BLaER1 treated with 17β-estradiol and CSF1 and Interleukin-3, amounts not matched to agents 10 nM and 100 nM (cell line): ENCODE results near the gene UBA1.
"Not testable (repeated sequence)": the region's sequence is repeated elsewhere in the genome, so short reads cannot be mapped to it uniquely, and the experiment has no call there.

Experiments used
- H3K27ac ChIP-seq, 11 experiments: shearing (Covaris generic); formaldehyde crosslinking; 2 replicates each; pipeline ENCODE4 v1.8.1; 2022
- H3K27me3 ChIP-seq, 11 experiments: shearing (Covaris generic); formaldehyde crosslinking; 2 replicates each; pipeline ENCODE4 v1.8.1; 2022
- H3K36me3 ChIP-seq, 11 experiments: shearing (Covaris generic); formaldehyde crosslinking; 2 replicates each; pipeline ENCODE4 v1.8.1; 2022
- H3K4me1 ChIP-seq, 10 experiments: shearing (Covaris generic); formaldehyde crosslinking; 2 replicates each; pipeline ENCODE4 v1.8.1; 2022
- H3K4me2 ChIP-seq, 11 experiments: shearing (Covaris generic); formaldehyde crosslinking; 2 replicates each; pipeline ENCODE4 v1.8.1; 2022
- H3K4me3 ChIP-seq, 10 experiments: shearing (Covaris generic); formaldehyde crosslinking; 2 replicates each; pipeline ENCODE4 v1.8.1; 2022
- H3K9ac ChIP-seq, 11 experiments: shearing (Covaris generic); formaldehyde crosslinking; 2 replicates each; pipeline ENCODE4 v1.8.1; 2022
- H3K9me3 ChIP-seq, 11 experiments: shearing (Covaris generic); formaldehyde crosslinking; replicated peaks in 1 of 11; 2 replicates each; pipeline ENCODE4 v1.8.1; 2022
- H4K20me1 ChIP-seq, 11 experiments: shearing (Covaris generic); formaldehyde crosslinking; 2 replicates each; pipeline ENCODE4 v1.8.1; 2022
- Cebpa-rat ChIP-seq, 11 experiments: shearing (Covaris generic); IDR thresholded peaks; 2 replicates each; pipeline ENCODE4 v1.8.1; 2022

UBA1 gene

DNA sequence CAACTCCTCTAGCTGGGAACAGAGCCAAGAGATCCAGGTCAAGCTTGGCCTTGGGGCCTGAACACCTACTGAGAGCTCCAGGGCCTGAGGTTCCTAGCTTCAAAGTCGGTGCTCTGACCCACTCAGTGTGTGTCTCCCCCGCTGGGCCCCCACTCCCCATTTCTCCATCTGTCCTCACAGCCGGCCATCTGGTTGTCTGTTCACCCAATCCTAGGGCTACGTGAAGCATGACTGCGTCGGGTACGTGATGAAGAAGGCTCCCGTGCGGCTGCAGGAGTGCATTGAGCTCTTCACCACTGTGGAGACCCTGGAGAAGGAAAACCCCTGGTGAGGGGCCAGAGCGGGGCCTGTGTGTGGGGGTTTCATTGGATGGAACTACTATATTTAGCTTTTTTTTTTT, 51.5 kb downstream of the UBA1 start:
- peaks cover 69 to 97% (median 93%) of the 10 kb centered on the region in 11 experiments for H3K27me3 ChIP-seq
- H3K27ac ChIP-seq, result no peak overlapping the region
- no peak overlapping the region for H3K9ac ChIP-seq
- no peak overlapping the region for H3K4me3 ChIP-seq
- H3K9me3 ChIP-seq, result peaks cover 0 to 10% (median 0%) of the 10 kb centered on the region in 11 experiments; a peak in 2 of 22 replicates
- H3K4me2 ChIP-seq, result no peak overlapping the region
- no peaks in the 10 kb centered on the region for H3K4me1 ChIP-seq
- H3K36me3 ChIP-seq, result peaks cover 21 to 79% (median 47%) of the 10 kb centered on the region in 11 experiments
- peaks cover 0 to 55% (median 4%) of the 10 kb centered on the region in 11 experiments; a peak in 10 of 22 replicates for H4K20me1 ChIP-seq
- TF ChIP-seq Cebpa-rat (IDR thresholded peaks at IDR 0.05), result no peak

DNA sequence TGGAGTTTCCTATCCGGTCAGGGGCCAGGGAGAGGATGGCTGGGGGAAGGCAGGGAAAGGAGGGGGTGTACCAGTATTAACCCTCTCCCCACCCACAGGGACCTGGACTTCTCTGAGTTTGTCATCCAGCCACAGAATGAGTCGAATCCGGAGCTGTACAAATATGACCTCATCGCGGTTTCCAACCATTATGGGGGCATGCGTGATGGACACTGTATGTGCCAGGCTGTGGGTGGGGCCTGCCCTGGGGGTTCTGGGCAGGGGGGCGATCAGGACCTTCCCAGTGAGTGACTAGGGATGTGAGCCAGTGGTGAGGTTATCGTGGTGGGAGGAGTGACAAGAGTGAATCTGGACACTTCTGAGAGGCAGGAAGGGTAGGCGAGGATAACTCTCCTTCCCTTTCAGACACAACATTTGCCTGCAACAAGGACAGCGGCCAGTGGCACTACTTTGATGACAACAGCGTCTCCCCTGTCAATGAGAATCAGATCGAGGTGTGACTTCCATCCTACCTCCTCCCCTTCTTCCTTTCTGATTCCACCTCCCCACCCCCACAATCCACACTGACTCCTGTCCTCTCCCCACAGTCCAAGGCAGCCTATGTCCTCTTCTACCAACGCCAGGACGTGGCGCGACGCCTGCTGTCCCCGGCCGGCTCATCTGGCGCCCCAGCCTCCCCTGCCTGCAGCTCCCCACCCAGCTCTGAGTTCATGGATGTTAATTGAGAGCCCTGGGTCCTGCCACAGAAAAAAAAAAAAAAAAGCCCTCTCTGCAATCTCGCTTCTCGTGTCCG, 53.8 kb downstream of the UBA1 start:
- Histone ChIP-seq H3K4me3 (no peak overlapping the region), H3K4me1 (no peaks in the 10 kb centered on the region), H3K9ac (no peak overlapping the region), H3K27me3 (peaks cover 47 to 84% (median 74%) of the 10 kb centered on the region in 11 experiments), H4K20me1 (peaks cover 0 to 49% (median 4%) of the 10 kb centered on the region in 11 experiments; a peak in 10 of 22 replicates), H3K27ac (no peak overlapping the region), H3K36me3 (peaks cover 0 to 57% (median 30%) of the 10 kb centered on the region in 11 experiments; a peak in 20 of 22 replicates), H3K9me3 (0 out of 22 replicates have a peak, but pooled peaks cover 0 to 1% (median 0%) of the 10 kb centered on the region in 11 experiments), H3K4me2 (no peak overlapping the region)
- TF ChIP-seq Cebpa-rat (IDR thresholded peaks at IDR 0.05), result no peak

- Histone ChIP-seq H3K4me2 (no peak overlapping the region), H4K20me1 (peaks cover 0 to 49% (median 4%) of the 10 kb centered on the region in 11 experiments; a peak in 10 of 22 replicates), H3K36me3 (peaks cover 0 to 53% (median 26%) of the 10 kb centered on the region in 11 experiments; a peak in 17 of 22 replicates), H3K4me3 (no peak overlapping the region), H3K9me3 (peaks cover 0 to 5% (median 0%) of the 10 kb centered on the region in 11 experiments; a peak in 2 of 22 replicates), H3K9ac (no peak overlapping the region), H3K27ac (no peak overlapping the region), H3K4me1 (no peaks in the 10 kb centered on the region), H3K27me3 (peaks cover 44 to 85% (median 74%) of the 10 kb centered on the region in 11 experiments)
- TF ChIP-seq Cebpa-rat (IDR thresholded peaks at IDR 0.05), result no peak
These were observed 54.3 kb downstream of the UBA1 start for GRCh38 chrX:47247999-47248320.

GRCh38 chrX:47248576-47248975, 54.9 kb downstream of the UBA1 start:
- Histone ChIP-seq H3K4me1 (no peaks in the 10 kb centered on the region), H3K4me2 (no peak overlapping the region), H3K27ac (no peak overlapping the region), H3K9me3 (peaks cover 0 to 12% (median 0%) of the 10 kb centered on the region in 11 experiments; a peak in 5 of 22 replicates), H3K27me3 (peaks cover 42 to 86% (median 75%) of the 10 kb centered on the region in 11 experiments), H3K4me3 (no peak overlapping the region), H3K9ac (no peak overlapping the region), H3K36me3 (peaks cover 0 to 49% (median 22%) of the 10 kb centered on the region in 11 experiments; a peak in 16 of 22 replicates), H4K20me1 (peaks cover 0 to 46% (median 4%) of the 10 kb centered on the region in 11 experiments; a peak in 10 of 22 replicates)
- no peak for TF ChIP-seq Cebpa-rat (IDR thresholded peaks at IDR 0.05)

DNA sequence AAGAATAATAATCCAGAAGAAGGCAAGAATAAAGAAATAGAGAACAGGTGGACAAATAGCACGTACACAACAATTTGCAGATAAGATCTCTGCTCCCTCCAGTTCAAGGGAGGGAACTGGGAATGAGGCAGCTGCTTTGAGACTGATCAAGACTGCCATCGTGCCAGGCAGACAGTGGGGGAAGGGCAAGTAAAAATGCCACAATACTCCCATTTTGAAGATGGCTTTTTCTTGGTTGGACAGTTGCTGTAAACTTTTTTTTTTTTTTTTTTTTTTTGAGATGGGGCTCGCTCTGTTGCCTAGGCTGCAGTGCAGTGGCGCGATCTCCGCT, 56.4 kb downstream of the UBA1 start:
- no peak overlapping the region for H3K4me3 ChIP-seq
- peaks cover 40 to 86% (median 73%) of the 10 kb centered on the region in 11 experiments for H3K27me3 ChIP-seq

GRCh38 chrX:47257620-47258019, 64.0 kb downstream of the UBA1 start:
- H4K20me1 ChIP-seq, H3K36me3 ChIP-seq, H3K4me3 ChIP-seq, H3K4me2 ChIP-seq, H3K4me1 ChIP-seq, H3K27ac ChIP-seq, H3K9ac ChIP-seq: not testable (repeated sequence)
- peaks cover 0 to 16% (median 0%) of the 10 kb centered on the region in 11 experiments; a peak in 6 of 22 replicates for H3K9me3 ChIP-seq
- H3K27me3 ChIP-seq, result peaks cover 63 to 99% (median 87%) of the 10 kb centered on the region in 11 experiments

More for the DNA sequence above, 56.4 kb downstream of the UBA1 start:
- Histone ChIP-seq H3K27ac (no peak overlapping the region), H3K4me2 (no peak overlapping the region), H4K20me1 (peaks cover 0 to 35% (median 0%) of the 10 kb centered on the region in 11 experiments; a peak in 10 of 22 replicates), H3K9ac (no peak overlapping the region), H3K9me3 (peaks cover 0 to 18% (median 0%) of the 10 kb centered on the region in 11 experiments; a peak in 5 of 22 replicates), H3K4me1 (no peaks in the 10 kb centered on the region), H3K36me3 (peaks cover 0 to 35% (median 9%) of the 10 kb centered on the region in 11 experiments; a peak in 14 of 22 replicates)
- TF ChIP-seq Cebpa-rat (IDR thresholded peaks at IDR 0.05), result no peak
